GM04503 (cell line): ENCODE data around the gene ZNF362.
"Not testable (repeated sequence)": the region's sequence is repeated elsewhere in the genome, so short reads cannot be mapped to it uniquely, and the experiment has no call there.

Source experiments
- DNase-seq: peaks from one replicate; pipeline ENCODE4 v3.0.0-alpha.2; 2012; ENCODE audit warnings: low read depth

Gene ZNF362

GRCh38 chr1:33287317-33287716, 31.0 kb downstream of the ZNF362 start:
- no peak for DNase-seq

DNA sequence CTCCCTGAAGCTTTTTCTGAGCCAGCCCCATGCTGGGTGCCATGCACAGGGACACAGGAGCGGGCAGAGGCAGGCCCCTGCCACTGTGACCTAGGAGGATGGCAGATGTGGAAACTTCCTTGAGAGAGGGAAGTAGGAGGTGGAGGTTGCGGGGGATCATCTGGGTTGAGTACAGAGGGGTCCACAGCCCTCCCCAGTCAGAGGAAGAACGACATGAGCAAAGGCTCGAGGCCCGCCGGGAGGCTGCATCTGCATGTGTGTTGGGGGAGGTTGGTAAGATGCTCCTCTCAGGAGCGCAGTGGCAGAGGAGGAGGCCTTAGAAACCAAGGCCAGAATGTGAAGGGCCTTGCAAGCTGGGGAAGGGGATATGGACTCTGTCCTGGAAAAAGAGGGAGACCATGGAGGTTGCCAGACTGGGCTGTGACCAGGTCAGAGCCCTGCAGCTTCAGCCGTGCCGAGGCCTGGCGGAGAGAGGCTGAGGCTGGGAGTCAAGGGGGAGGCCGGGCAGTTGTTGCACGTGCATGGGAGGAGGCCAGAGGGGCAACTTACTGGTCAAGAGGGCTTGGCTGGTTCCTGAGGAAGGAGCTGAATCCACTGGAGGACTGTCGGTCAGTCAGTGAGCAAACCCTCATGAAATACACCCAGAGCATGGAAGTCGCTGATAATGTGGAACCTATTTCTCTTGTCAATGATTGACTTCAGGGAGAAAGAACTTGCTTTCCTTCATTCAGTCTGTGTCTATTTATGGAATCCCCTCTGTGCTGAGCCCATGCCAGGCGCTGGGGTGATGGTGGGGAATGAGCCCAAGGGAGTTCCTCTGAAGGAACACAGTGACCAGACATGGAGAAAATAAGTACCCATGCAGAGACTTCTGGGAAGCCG, 32.9 kb downstream of the ZNF362 start:
- DNase-seq, result no peak

- no peak for DNase-seq
These were observed 33.5 kb downstream of the ZNF362 start for GRCh38 chr1:33289858-33290154.

GRCh38 chr1:33290615-33291014, 34.3 kb downstream of the ZNF362 start:
- not testable (repeated sequence) for DNase-seq

GRCh38 chr1:33292726-33293340, 36.5 kb downstream of the ZNF362 start:
- no peak for DNase-seq

DNA sequence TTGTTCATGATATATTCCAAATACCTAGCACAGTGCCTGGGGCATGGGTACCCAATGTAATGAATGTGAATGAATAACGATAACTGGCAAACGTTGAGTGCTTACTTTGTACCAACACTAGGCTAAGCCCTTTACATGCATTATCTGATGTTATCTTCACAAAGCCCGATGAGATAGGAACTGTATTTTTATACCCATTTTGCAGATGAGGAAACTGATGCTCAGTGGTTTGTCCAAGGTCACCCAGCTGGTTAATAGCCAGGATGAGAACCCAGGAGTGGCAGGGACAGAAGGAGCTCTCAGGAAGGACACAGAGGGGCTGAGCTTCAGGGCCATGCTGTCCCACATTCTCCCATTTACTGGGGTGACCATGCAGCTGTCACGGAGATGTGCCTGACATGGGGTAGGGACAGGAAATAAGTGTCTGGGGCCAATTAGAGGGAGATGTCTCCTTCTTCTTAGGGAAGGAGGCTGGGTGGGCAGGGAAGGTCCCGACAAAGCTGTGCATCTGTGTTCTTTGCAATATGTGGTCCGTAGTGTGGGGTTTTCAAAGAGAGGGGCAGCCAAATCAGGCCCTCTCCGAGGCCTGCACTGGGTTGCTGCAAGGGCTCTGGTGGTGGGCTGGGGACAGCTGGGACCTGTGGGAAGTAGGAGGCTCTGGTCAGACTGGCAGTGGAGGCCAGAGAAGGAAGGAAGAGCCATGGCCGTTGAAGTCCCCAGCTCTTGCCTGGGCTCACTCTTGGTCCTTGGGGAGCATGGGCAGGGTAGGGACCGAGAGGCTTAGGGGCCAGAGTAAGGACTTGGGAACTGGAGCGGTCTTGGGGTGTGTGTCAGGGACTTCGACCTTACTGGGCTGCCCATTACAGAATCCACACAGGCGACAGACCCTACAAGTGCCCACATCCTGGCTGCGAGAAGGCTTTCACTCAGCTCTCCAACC, 38.0 kb downstream of the ZNF362 start:
- no peak for DNase-seq

GRCh38 chr1:33295023-33295422, 38.7 kb downstream of the ZNF362 start:
- DNase-seq, result no peak

- no peak for DNase-seq
These were observed 39.3 kb downstream of the ZNF362 start for GRCh38 chr1:33295450-33296081.

GRCh38 chr1:33296082-33296458, 39.8 kb downstream of the ZNF362 start:
- no peak for DNase-seq

GRCh38 chr1:33296824-33297223, 40.5 kb downstream of the ZNF362 start:
- DNase-seq, result no peak

- DNase-seq, result no peak
These were observed 41.8 kb downstream of the ZNF362 start for GRCh38 chr1:33297911-33298622.

DNA sequence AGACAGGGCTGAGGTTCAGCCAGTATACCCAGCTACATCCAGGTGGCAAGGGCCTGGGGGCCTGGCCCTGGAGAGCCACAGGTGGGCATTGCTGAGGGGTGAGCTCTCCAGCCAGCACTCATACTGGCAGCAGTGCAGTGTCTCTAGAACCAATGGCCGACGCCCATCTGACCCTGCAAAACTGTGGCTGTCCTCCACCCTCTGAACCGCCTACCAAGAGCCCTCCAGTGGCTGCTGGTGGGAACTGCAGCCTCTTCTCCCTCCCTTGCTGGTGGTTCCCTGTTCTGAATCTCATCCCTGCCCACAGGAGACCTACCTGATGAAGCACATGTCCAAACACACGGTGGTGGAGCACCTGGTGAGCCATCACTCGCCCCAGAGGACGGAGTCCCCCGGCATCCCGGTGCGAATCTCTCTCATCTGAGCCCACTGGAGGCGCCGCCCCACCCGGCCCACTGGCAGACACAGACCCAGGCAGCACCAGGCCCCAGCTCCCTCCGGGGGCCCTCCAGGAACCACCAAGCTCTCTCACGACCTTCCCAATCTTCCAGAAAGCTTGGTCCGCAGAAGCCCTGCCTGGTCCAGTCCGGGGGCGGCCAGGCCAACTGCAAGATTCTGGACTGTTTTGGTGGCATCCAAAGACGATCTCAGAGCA, 42.5 kb downstream of the ZNF362 start:
- DNase-seq, result no peak

- DNase-seq, result no peak
These were observed 43.3 kb downstream of the ZNF362 start for GRCh38 chr1:33299461-33300155.

DNA sequence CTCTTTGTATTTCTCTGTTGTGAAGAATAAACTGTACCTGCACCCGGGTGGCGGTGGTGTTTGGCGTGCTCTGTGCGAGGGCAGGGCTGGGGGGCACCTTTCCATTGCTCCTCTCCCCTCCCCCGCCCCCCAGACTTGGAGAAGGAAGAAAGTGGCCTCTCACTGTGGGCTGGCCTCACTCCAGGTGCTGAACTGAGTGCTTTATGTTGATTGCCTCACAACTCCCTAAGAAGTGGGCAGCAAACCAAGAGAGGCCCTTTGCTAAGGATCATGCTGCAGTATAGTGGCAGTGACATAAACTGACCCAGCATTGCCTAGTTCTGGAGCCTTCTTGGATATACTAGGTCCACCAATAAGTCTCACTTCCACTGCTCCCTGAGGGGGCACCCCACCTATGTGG, 44.4 kb downstream of the ZNF362 start:
- peak; percentile 47 for DNase-seq

DNA sequence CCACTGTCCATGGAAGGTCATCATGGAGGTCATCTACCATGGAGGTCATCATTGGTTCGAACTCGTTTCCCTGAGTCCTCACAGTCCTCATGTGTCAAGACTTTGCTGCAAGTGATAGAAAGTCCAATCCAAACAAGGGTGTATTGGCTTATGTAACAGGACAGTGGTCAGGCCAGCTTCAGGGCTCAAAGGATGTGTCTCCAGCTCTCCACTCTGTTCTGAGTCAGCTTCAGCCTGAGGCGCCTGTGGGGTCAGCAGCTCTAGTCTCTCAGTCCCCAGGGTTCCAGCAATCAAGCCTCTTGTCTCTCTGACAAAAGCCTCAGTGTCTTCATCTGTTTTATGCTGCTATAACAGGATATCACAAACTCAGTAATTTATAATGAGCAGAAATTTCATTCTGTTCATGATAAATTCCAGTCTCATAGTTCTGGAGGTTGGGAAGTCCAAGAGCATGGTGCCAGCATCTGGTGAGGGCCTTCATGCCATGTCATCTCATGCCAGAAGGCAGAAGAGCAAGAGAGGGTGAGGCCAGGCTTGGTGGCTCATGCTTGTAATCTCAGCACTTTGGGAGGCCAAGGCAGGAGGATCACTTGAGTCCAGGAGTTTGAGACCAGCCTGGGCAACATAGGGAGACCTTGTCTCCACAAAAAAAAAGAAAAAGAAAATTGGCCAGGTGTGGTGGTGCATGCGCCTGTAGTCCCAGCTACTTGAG, 45.1 kb downstream of the ZNF362 start:
- DNase-seq, result no peak

DNA sequence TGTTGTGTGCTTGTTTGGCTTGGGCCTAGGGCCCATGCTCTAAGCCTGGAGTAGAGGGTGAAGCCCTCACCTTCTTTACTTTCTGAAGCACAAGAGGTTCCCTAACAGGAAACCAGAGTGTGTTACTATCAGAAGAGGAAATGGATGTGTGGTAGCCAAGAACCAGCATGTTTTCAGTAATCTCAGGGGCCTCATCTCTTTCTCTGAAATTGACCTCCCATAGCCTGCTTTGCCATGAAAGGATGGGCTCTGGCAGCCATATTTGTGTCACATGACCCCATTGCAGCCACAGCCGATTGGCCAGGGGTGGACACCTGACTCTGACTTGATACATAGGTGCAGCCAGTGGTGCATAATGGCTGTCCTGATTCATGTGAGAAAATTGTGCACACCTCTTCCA, 46.0 kb downstream of the ZNF362 start:
- no peak for DNase-seq

- no peak for DNase-seq
These were observed 48.7 kb downstream of the ZNF362 start for GRCh38 chr1:33305016-33305415.

- no peak for DNase-seq
These were observed 49.7 kb downstream of the ZNF362 start for GRCh38 chr1:33305816-33306652.
